ENCODE data around the gene SH2D3C.

SH2D3C gene

DNA sequence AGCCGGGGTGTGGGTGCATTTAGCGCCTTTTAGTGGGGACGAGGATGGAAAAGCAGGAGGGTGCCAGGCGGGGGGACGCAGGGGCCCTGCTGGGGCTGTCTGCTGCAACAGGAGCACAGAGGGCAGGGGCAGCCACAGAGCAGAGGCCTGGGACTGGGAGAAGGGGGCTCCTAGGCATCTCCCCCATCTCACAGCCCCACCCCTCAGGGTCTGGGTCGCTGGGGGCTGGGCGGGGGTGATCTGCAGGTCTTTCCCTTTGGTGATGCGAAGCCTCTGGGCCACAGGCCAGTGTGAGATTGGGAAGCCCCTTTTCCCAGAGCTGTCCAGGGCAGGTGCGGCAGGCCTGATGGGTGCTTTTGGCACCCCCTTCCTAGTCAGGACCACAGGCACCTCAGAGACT lies 48.2 kb downstream of the SH2D3C start:
- no peaks in the 10 kb centered on the region for H3K27me3 ChIP-seq (ENCODE audit: control insufficient read depth, insufficient read depth, low read length)
- no peaks in the 10 kb centered on the region for H3K36me3 ChIP-seq (ENCODE audit: control insufficient read depth, low read depth, low read length)
- H3K4me3 ChIP-seq (ENCODE audit: low read length): no peak overlapping the region
- no peak overlapping the region for H3K27ac ChIP-seq (ENCODE audit: low read length)
- no peaks in the 10 kb centered on the region for H3K9me3 ChIP-seq (ENCODE audit: control insufficient read depth, low read depth, low read length)
- peaks cover 3% of the 10 kb centered on the region for H3K4me1 ChIP-seq (ENCODE audit: control insufficient read depth, low read depth, low read length)
- H3K9ac ChIP-seq (ENCODE audit: low read length): no peak overlapping the region

DNA sequence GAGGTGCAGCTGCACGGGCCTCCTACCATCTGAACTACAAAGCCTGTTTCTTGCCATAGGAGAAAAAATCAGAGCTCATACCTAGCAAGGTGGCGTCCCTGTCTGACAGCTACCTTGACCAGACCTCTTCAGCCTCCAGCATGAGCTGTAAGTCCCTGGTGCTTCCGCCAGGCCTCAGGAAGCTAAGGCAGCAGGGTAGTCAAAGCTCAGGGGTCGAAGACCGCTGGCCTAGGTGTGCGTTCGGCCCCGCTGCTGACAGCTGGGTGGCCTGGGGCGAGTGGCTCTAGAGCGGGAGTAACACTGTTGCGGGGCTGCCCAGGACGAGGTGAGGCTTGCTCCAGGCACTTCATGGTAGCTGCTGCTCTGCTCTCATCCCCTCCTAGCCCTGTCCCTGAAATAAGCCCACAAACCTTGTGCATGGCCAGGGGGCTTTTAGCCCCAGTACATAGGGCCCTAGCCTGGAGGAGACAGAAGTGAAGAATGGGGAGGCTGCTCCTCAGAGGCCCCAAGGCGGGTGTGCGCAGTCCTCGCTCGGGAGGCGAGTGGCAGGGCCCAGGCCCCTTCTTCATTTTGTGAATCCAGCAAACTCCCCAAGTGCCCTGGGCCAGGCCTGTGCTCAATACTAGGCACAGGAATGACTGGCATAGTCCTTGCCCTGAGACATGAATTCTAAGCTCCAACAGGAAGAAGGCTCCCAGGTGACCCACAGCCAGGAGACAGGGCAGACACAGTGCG lies 48.8 kb downstream of the SH2D3C start:
- Histone ChIP-seq H3K36me3 (ENCODE audit: control insufficient read depth, low read depth, low read length) (no peaks in the 10 kb centered on the region), H3K9me3 (ENCODE audit: control insufficient read depth, low read depth, low read length) (no peaks in the 10 kb centered on the region), H3K27ac (ENCODE audit: low read length) (no peak overlapping the region), H3K4me3 (ENCODE audit: low read length) (no peak overlapping the region), H3K9ac (ENCODE audit: low read length) (no peak overlapping the region), H3K4me1 (ENCODE audit: control insufficient read depth, low read depth, low read length) (peaks cover 3% of the 10 kb centered on the region), H3K27me3 (ENCODE audit: control insufficient read depth, insufficient read depth, low read length) (no peaks in the 10 kb centered on the region)

DNA sequence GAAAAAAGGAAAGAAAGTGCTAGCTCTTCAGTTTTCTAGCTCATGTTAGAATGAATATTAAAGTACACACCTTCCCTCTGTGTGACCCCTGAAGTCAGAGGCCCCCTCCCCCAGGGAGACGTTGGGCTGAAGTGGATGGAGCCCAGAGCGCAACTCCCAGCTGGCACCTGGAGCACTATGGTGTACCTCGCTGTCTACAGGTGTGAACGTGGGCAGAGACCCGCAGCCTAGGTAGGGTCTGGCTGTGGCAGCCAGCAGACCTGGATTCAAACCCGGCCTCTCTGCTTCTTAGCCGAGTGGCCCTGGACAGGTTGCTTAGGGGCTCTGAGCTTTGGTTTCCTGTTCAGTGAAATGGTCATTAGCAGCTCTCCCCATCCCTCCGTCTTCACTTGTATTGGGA lies 49.7 kb downstream of the SH2D3C start:
- no peak overlapping the region for H3K9ac ChIP-seq (ENCODE audit: low read length)
- no peak overlapping the region for H3K4me3 ChIP-seq (ENCODE audit: low read length)
- H3K27me3 ChIP-seq (ENCODE audit: control insufficient read depth, insufficient read depth, low read length): no peaks in the 10 kb centered on the region
- H3K4me1 ChIP-seq (ENCODE audit: control insufficient read depth, low read depth, low read length): no peaks in the 10 kb centered on the region
- no peaks in the 10 kb centered on the region for H3K9me3 ChIP-seq (ENCODE audit: control insufficient read depth, low read depth, low read length)
- no peaks in the 10 kb centered on the region for H3K36me3 ChIP-seq (ENCODE audit: control insufficient read depth, low read depth, low read length)
- H3K27ac ChIP-seq (ENCODE audit: low read length): no peak overlapping the region

DNA sequence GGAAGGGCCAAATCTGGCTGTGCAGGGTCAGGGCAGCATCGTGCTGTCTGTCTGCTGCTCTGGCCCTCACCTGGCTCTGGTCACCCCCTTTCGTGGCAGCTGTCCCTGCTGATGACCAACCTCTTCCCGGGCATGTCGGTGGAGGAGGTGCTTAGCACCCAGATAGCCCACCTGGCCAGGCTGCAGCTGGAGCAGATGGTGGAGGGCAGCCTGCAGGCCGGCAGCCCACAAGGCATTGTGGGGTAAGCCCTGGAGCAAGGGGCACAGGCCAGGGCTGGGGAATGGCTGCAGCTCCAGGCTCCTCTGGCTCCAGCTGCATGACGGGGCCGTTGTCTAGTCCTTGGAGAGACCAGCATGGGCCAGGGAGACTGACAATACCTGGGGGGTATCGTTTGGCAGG lies 51.6 kb downstream of the SH2D3C start:
- no peaks in the 10 kb centered on the region for H3K9me3 ChIP-seq (ENCODE audit: control insufficient read depth, low read depth, low read length)
- no peaks in the 10 kb centered on the region for H3K27me3 ChIP-seq (ENCODE audit: control insufficient read depth, insufficient read depth, low read length)
- no peaks in the 10 kb centered on the region for H3K4me1 ChIP-seq (ENCODE audit: control insufficient read depth, low read depth, low read length)
- H3K27ac ChIP-seq (ENCODE audit: low read length): no peak overlapping the region
- no peaks in the 10 kb centered on the region for H3K36me3 ChIP-seq (ENCODE audit: control insufficient read depth, low read depth, low read length)
- no peak overlapping the region for H3K9ac ChIP-seq (ENCODE audit: low read length)
- H3K4me3 ChIP-seq (ENCODE audit: low read length): no peak overlapping the region

DNA sequence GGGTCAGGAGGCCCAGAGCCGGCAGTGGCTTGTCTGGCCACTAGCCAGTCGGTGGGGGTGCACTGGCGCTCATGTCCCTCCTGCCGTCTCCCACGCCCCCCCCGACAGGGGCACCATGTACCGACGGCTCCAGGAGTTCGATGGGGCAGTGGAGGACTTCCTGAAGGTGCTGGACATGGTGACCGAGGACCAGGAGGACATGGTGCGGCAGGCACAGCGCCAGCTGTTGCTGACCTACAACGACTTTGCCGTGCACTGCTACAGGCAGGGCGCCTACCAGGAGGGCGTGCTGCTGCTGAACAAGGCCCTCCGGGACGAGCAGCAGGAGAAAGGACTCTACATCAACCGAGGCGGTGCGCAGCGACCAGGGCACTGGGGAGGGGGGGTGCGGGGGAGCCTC lies 54.5 kb downstream of the SH2D3C start:
- Histone ChIP-seq H3K27me3 (ENCODE audit: control insufficient read depth, insufficient read depth, low read length) (no peaks in the 10 kb centered on the region), H3K4me3 (ENCODE audit: low read length) (no peak overlapping the region)

DNA sequence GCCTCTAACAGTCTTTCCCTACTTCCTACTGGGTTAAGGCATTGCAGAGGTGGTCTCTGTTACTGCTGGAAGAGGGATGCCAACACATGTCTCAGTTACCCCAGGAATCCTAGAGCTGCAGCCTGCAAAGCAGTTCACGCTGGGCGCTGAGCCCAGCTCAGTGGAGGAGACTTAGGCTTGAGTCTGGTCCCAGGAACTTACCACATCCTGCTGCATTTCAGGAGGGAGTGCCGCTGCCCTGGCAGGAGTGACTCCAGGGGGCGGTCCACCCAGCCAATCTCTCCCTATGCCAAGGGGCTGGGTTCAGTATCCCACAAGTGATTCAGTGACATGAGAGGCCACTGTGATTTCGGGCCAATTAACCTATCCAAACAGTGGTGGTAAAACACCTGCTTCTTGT lies 55.0 kb downstream of the SH2D3C start:
- Histone ChIP-seq H3K9me3 (ENCODE audit: control insufficient read depth, low read depth, low read length) (no peaks in the 10 kb centered on the region), H3K9ac (ENCODE audit: low read length) (no peak overlapping the region), H3K4me1 (ENCODE audit: control insufficient read depth, low read depth, low read length) (peaks cover 3% of the 10 kb centered on the region)

More for the DNA sequence above, 54.5 kb downstream of the SH2D3C start:
- Histone ChIP-seq H3K4me1 (ENCODE audit: control insufficient read depth, low read depth, low read length) (peaks cover 3% of the 10 kb centered on the region), H3K9ac (ENCODE audit: low read length) (no peak overlapping the region), H3K9me3 (ENCODE audit: control insufficient read depth, low read depth, low read length) (no peaks in the 10 kb centered on the region), H3K36me3 (ENCODE audit: control insufficient read depth, low read depth, low read length) (no peaks in the 10 kb centered on the region), H3K27ac (ENCODE audit: low read length) (no peak overlapping the region)

DNA sequence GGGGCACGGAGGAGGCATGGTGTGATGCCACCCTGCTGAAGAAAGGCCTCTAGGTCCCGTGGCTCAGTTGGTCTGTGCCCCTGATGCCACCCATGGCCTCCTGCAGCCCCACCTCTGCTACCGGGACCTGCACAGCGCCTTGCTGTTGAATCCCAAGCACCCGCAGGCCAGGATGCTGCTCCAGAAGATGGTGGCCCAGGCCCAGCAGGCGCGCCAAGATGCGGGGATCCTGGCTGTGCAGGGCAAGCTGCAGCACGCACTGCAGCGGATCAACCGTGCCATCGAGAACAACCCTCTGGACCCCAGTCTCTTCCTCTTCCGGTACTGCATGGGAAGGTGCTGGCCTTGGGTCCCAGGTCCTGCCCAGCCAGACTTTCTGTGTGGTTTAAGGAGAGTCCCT lies 55.5 kb downstream of the SH2D3C start:
- Histone ChIP-seq H3K4me1 (ENCODE audit: control insufficient read depth, low read depth, low read length) (peaks cover 3% of the 10 kb centered on the region), H3K9me3 (ENCODE audit: control insufficient read depth, low read depth, low read length) (no peaks in the 10 kb centered on the region), H3K9ac (ENCODE audit: low read length) (no peak overlapping the region), H3K27ac (ENCODE audit: low read length) (no peak overlapping the region), H3K36me3 (ENCODE audit: control insufficient read depth, low read depth, low read length) (no peaks in the 10 kb centered on the region), H3K27me3 (ENCODE audit: control insufficient read depth, insufficient read depth, low read length) (no peaks in the 10 kb centered on the region), H3K4me3 (ENCODE audit: low read length) (no peak overlapping the region)

More for the DNA sequence above, 55.0 kb downstream of the SH2D3C start:
- Histone ChIP-seq H3K27ac (ENCODE audit: low read length) (no peak overlapping the region), H3K36me3 (ENCODE audit: control insufficient read depth, low read depth, low read length) (no peaks in the 10 kb centered on the region), H3K4me3 (ENCODE audit: low read length) (no peak overlapping the region), H3K27me3 (ENCODE audit: control insufficient read depth, insufficient read depth, low read length) (no peaks in the 10 kb centered on the region)

DNA sequence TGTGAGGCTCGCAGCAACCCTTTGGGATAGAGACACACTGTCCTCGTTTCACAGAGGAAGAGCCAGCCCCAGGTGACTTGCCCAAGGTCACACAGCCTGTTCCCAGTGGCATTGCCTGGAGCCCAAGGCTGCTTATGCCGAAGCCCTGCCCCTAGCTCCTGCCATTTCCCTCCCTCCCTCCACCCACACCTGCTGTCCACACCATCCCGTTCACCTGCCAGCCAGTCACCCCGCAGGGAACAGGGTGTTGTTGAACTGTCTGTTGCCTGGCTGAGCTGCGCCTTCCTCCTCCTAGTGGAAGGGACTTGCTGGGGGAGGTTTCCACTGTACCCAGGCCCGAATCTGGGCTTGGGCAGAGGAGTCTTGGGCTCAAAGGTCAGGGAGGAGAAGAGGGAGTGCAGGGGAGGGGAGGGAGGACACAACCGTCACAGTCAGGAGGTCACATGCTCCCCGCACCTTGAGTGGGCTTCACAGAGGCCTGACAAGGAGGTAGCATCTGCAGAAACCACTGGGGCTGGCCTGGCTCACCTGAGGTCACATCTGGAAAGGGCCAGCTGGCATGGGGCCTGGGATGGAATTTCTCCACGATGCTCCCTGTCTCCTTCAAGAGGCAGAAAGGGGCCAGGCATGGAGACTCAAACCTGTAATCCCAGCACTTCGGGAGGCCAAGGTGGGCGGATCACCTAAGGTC lies 56.3 kb downstream of the SH2D3C start:
- Histone ChIP-seq H3K36me3 (ENCODE audit: control insufficient read depth, low read depth, low read length) (no peaks in the 10 kb centered on the region), H3K4me1 (ENCODE audit: control insufficient read depth, low read depth, low read length) (peaks cover 3% of the 10 kb centered on the region), H3K4me3 (ENCODE audit: low read length) (no peak overlapping the region), H3K27me3 (ENCODE audit: control insufficient read depth, insufficient read depth, low read length) (no peaks in the 10 kb centered on the region), H3K9ac (ENCODE audit: low read length) (no peak overlapping the region), H3K9me3 (ENCODE audit: control insufficient read depth, low read depth, low read length) (no peaks in the 10 kb centered on the region), H3K27ac (ENCODE audit: low read length) (no peak overlapping the region)

DNA sequence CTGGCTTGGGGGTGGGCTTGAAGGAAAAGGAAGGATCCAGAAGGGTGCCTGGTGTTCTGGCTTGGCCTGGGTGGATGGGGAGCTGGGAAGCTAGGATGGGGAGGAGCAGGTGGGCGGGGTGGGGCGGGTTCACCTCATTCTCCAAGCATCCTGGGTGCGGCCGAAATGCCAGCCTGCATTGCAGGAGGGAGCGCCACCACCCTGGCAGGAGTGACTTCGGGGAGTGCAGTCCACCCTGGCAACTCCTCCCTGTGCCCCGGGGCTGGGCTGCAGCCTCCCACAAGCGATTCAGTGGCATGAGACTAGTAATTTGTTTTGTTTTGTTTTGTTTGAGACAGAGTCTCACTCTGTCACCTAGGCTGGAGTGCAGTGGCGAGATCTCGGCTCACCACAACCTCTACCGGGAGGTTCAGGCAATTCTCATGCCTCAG lies 57.1 kb downstream of the SH2D3C start:
- no peaks in the 10 kb centered on the region for H3K27me3 ChIP-seq (ENCODE audit: control insufficient read depth, insufficient read depth, low read length)
- H3K4me1 ChIP-seq (ENCODE audit: control insufficient read depth, low read depth, low read length): peaks cover 3% of the 10 kb centered on the region
- no peak overlapping the region for H3K4me3 ChIP-seq (ENCODE audit: low read length)
- no peak overlapping the region for H3K9ac ChIP-seq (ENCODE audit: low read length)
- H3K9me3 ChIP-seq (ENCODE audit: control insufficient read depth, low read depth, low read length): no peaks in the 10 kb centered on the region
- H3K36me3 ChIP-seq (ENCODE audit: control insufficient read depth, low read depth, low read length): no peaks in the 10 kb centered on the region
- H3K27ac ChIP-seq (ENCODE audit: low read length): no peak overlapping the region

DNA sequence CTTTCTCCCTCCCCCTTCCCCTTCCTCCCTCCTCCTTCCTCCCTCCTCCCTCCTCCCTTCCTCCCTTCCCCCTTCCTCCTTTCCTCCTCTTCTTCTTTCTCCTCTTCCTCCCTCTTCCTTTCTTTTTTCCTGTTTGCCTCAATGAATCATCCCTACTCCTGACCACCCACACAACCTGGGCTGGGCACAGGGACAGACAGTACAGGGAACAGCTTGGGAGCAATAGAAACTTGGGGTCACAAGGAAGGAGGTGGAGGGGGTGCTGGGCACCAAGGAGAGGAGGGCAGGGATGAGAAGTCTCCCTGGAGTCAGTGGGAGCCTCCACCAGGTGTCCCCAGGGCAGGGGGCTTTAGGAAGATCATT lies 57.6 kb downstream of the SH2D3C start:
- H3K9ac ChIP-seq (ENCODE audit: low read length): no peak overlapping the region
- no peaks in the 10 kb centered on the region for H3K9me3 ChIP-seq (ENCODE audit: control insufficient read depth, low read depth, low read length)
- H3K27me3 ChIP-seq (ENCODE audit: control insufficient read depth, insufficient read depth, low read length): no peaks in the 10 kb centered on the region
- no peaks in the 10 kb centered on the region for H3K36me3 ChIP-seq (ENCODE audit: control insufficient read depth, low read depth, low read length)
- no peak overlapping the region for H3K4me3 ChIP-seq (ENCODE audit: low read length)
- no peak overlapping the region for H3K27ac ChIP-seq (ENCODE audit: low read length)
- H3K4me1 ChIP-seq (ENCODE audit: control insufficient read depth, low read depth, low read length): peaks cover 8% of the 10 kb centered on the region

DNA sequence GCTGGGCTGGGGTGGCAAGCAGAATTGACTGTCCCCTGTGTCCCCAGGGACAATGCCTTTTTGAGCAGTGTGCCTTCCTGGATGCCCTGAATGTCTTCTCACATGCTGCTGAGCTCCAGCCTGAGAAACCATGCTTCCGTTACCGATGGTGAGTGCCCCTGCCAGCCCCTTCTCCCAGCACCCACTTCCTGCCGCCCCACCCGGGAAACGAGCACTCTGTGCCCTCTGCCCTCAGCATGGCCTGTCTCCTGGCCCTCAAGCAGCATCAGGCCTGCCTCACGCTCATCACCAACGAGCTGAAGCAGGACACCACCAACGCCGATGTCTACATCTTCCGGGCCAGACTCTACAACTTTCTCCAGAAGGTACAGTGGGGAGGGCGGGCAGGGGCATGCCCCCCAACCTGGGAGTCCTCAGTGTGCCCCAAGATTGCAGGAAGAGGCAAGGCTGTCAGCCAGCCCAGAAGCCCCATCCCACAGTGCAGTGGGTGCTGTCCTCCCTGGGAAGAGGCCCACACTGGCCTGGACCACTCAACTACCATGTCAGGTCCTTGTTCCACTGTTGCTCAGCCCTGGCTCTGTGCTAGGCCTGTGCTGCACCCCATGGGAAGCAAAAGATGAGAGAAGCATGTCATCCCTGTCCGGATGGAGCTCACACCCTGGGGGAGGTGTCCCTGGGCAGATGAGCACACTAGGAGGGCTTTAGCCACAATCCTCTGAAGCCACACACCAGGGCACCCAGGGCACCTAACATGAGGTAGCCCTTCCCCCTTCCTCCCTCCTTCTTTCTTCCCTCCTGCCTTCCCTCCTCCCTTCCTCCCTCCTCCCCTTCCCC lies 58.2 kb downstream of the SH2D3C start:
- Histone ChIP-seq H3K9ac (ENCODE audit: low read length) (no peak overlapping the region), H3K27ac (ENCODE audit: low read length) (no peak overlapping the region), H3K36me3 (ENCODE audit: control insufficient read depth, low read depth, low read length) (no peaks in the 10 kb centered on the region), H3K4me3 (ENCODE audit: low read length) (no peak overlapping the region), H3K9me3 (ENCODE audit: control insufficient read depth, low read depth, low read length) (no peaks in the 10 kb centered on the region), H3K4me1 (ENCODE audit: control insufficient read depth, low read depth, low read length) (peaks cover 8% of the 10 kb centered on the region), H3K27me3 (ENCODE audit: control insufficient read depth, insufficient read depth, low read length) (no peaks in the 10 kb centered on the region)
